ENCODE measurements around the gene FSIP1.

GRCh38 chr15:39639037-39639436, 143.6 kb downstream of the FSIP1 start:
- TF ChIP-seq CTCF (IDR thresholded peaks at IDR 0.05): no peak
- no peak for TF ChIP-seq POLR2AphosphoS5 (IDR thresholded peaks at IDR 0.05)
- no peak for TF ChIP-seq EP300 (IDR thresholded peaks at IDR 0.05)
